NCI-H1417 treated with DMSO at 0.1 percent for 48 hours (cell line): ENCODE results near the gene LAD1.

Experiments
- DNase-seq: peaks from one replicate; lab custom pipeline; 2025; lab: John Stamatoyannopoulos, UW

The LAD1 gene

GRCh38 chr1:201419256-201419655, 20.1 kb upstream of the LAD1 start:
- no peak for DNase-seq

GRCh38 chr1:201418461-201418860, 19.3 kb upstream of the LAD1 start:
- no peak for DNase-seq

- DNase-seq, result no peak
Observed at GRCh38 chr1:201414051-201414738, 15.1 kb upstream of the LAD1 start.

GRCh38 chr1:201411292-201411691, 12.2 kb upstream of the LAD1 start:
- DNase-seq, result no peak

- DNase-seq, result no peak
Observed at GRCh38 chr1:201409440-201409839, 10.3 kb upstream of the LAD1 start.

GRCh38 chr1:201408834-201409200, 9.7 kb upstream of the LAD1 start:
- DNase-seq, result no peak

GRCh38 chr1:201408176-201408833, 9.2 kb upstream of the LAD1 start:
- no peak for DNase-seq

- DNase-seq, result no peak
Observed at GRCh38 chr1:201406831-201407406, 7.8 kb upstream of the LAD1 start.

- DNase-seq, result no peak
Observed at GRCh38 chr1:201405484-201405831, 6.3 kb upstream of the LAD1 start.

- DNase-seq, result no peak
Observed at GRCh38 chr1:201404722-201405483, 5.8 kb upstream of the LAD1 start.

- no peak for DNase-seq
Observed at GRCh38 chr1:201404055-201404454, 4.9 kb upstream of the LAD1 start.

GRCh38 chr1:201403359-201403758, 4.2 kb upstream of the LAD1 start:
- DNase-seq, result no peak

- DNase-seq, result no peak
Observed at GRCh38 chr1:201401700-201402099, 2.6 kb upstream of the LAD1 start.

- no peak for DNase-seq
Observed at GRCh38 chr1:201400852-201401230, 1.7 kb upstream of the LAD1 start.

- DNase-seq, result no peak
Observed at GRCh38 chr1:201400212-201400851, 1.2 kb upstream of the LAD1 start.

- no peak for DNase-seq
Observed at GRCh38 chr1:201399352-201400126, 415 bp upstream of the LAD1 start.

GRCh38 chr1:201397675-201398074, 1.4 kb downstream of the LAD1 start:
- DNase-seq, result no peak

- DNase-seq, result no peak
Observed at GRCh38 chr1:201396861-201397464, 2.2 kb downstream of the LAD1 start.

GRCh38 chr1:201395936-201396335, 3.2 kb downstream of the LAD1 start:
- DNase-seq, result no peak

- no peak for DNase-seq
Observed at GRCh38 chr1:201394591-201394990, 4.5 kb downstream of the LAD1 start.

- DNase-seq, result no peak
Observed at GRCh38 chr1:201393076-201393475, 6.0 kb downstream of the LAD1 start.
